Measurements from ENCODE around the gene DGKI. TPM values are rescaled to one million over a fixed set of nuclear protein-coding genes. Genes with fewer than 3 reads are reported as not detected.

DGKI gene
- total and polyA plus RNA-seq, 2 of the 13 experiments (the other 11 are each of a cell fraction or from before 2014, with no cell fraction given), result 0.09 to 0.17 TPM

GRCh38 chr7:137890449-137890921 lies 43.7 kb upstream of the DGKI start:
- BruUV-seq (replicated peaks), result no TSS peak
- TF ChIP-seq NR2C2 (CRISPR knock-in tag; IDR thresholded peaks at IDR 0.05; ENCODE audit: borderline replicate concordance), result no peak
- TF ChIP-seq MAFK (conservative IDR thresholded peaks at IDR 0.05 in 1 of 2, IDR thresholded peaks at IDR 0.05 in 1 of 2; ENCODE audit: low read length in 2 of 2), result no peak
- TF ChIP-seq SOX13 (IDR thresholded peaks at IDR 0.05), result no peak
- no peak for TF ChIP-seq SOX13 (CRISPR knock-in tag; conservative IDR thresholded peaks at IDR 0.05 in 1 of 2, IDR thresholded peaks at IDR 0.05 in 1 of 2)
- TF ChIP-seq ZNF563 (CRISPR knock-in tag; IDR thresholded peaks at IDR 0.05), result no peak
- no peak for TF ChIP-seq MEIS1 (CRISPR knock-in tag; IDR thresholded peaks at IDR 0.05; ENCODE audit: borderline replicate concordance)
- no peak for TF ChIP-seq ZNF296 (CRISPR knock-in tag; conservative IDR thresholded peaks at IDR 0.05)
- TF ChIP-seq, protein P1, sequence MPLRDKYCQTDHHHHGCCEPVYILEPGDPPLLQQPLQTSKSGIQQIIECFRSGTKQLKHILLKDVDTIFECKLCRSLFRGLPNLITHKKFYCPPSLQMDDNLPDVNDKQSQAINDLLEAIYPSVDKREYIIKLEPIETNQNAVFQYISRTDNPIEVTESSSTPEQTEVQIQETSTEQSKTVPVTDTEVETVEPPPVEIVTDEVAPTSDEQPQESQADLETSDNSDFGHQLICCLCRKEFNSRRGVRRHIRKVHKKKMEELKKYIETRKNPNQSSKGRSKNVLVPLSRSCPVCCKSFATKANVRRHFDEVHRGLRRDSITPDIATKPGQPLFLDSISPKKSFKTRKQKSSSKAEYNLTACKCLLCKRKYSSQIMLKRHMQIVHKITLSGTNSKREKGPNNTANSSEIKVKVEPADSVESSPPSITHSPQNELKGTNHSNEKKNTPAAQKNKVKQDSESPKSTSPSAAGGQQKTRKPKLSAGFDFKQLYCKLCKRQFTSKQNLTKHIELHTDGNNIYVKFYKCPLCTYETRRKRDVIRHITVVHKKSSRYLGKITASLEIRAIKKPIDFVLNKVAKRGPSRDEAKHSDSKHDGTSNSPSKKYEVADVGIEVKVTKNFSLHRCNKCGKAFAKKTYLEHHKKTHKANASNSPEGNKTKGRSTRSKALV (CRISPR knock-in tag; IDR thresholded peaks at IDR 0.05), result no peak
- no peak for TF ChIP-seq HIVEP1 (CRISPR knock-in tag; IDR thresholded peaks at IDR 0.05)
- no peak for TF ChIP-seq ZNF550 (CRISPR knock-in tag; IDR thresholded peaks at IDR 0.05; ENCODE audit: borderline replicate concordance)
- no peak for TF ChIP-seq ZNF432 (CRISPR knock-in tag; IDR thresholded peaks at IDR 0.05; ENCODE audit: borderline replicate concordance)
- TF ChIP-seq CHCHD3 (CRISPR knock-in tag; IDR thresholded peaks at IDR 0.05), result no peak
- TF ChIP-seq HES4 (CRISPR knock-in tag; IDR thresholded peaks at IDR 0.05; ENCODE audit: borderline replicate concordance), result no peak
- no peak for TF ChIP-seq THAP11 (CRISPR knock-in tag; IDR thresholded peaks at IDR 0.05)
- TF ChIP-seq ZNF605 (CRISPR knock-in tag; IDR thresholded peaks at IDR 0.05), result no peak
- no peak for TF ChIP-seq ZNF766 (CRISPR knock-in tag; IDR thresholded peaks at IDR 0.05; ENCODE audit: borderline replicate concordance)
- TF ChIP-seq, protein P2, sequence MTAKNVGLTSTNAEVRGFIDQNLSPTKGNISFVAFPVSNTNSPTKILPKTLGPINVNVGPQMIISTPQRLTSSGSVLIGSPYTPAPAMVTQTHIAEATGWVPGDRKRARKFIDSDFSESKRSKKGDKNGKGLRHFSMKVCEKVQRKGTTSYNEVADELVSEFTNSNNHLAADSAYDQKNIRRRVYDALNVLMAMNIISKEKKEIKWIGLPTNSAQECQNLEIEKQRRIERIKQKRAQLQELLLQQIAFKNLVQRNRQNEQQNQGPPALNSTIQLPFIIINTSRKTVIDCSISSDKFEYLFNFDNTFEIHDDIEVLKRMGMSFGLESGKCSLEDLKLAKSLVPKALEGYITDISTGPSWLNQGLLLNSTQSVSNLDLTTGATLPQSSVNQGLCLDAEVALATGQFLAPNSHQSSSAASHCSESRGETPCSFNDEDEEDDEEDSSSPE (CRISPR knock-in tag; IDR thresholded peaks at IDR 0.05), result no peak
- no peak for TF ChIP-seq YEATS4 (CRISPR knock-in tag; IDR thresholded peaks at IDR 0.05; ENCODE audit: borderline replicate concordance)
- no peak for TF ChIP-seq ZNF274 (CRISPR knock-in tag; IDR thresholded peaks at IDR 0.05)
- TF ChIP-seq, protein P3, sequence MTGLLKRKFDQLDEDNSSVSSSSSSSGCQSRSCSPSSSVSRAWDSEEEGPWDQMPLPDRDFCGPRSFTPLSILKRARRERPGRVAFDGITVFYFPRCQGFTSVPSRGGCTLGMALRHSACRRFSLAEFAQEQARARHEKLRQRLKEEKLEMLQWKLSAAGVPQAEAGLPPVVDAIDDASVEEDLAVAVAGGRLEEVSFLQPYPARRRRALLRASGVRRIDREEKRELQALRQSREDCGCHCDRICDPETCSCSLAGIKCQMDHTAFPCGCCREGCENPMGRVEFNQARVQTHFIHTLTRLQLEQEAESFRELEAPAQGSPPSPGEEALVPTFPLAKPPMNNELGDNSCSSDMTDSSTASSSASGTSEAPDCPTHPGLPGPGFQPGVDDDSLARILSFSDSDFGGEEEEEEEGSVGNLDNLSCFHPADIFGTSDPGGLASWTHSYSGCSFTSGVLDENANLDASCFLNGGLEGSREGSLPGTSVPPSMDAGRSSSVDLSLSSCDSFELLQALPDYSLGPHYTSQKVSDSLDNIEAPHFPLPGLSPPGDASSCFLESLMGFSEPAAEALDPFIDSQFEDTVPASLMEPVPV (CRISPR knock-in tag; IDR thresholded peaks at IDR 0.05), result no peak
- no peak overlapping the region for H3K4me2 ChIP-seq (ENCODE audit: low read depth, low read length)
- peak overlapping the region; percentile 45 for H3K27ac ChIP-seq (ENCODE audit: extremely low read length, insufficient read depth, low read length)
- H4K20me1 ChIP-seq (ENCODE audit: insufficient read depth, low read length), result no peaks in the 10 kb centered on the region; the same call in 1 of the 2 replicates
- H3K4me1 ChIP-seq (ENCODE audit: insufficient read depth, low read length), result peaks cover 55% of the 10 kb centered on the region
- H3K4me3 ChIP-seq (replicated peaks in 1 of 3; ENCODE audit: insufficient read depth in 1 of 3, low read depth in 2 of 3, low read length in 3 of 3), result no peak overlapping the region
- CTCF ChIA-PET (ENCODE audit: low intra/inter-chr PET ratio, low total read pairs), result no interaction called here
- WGBS (ENCODE audit: low lambda C conversion rate), result 100% methylated on average over 2 of the region's 3 CpGs
- peaks cover 20 to 72% of the 10 kb centered on the region in 2 experiments for H3K36me3 ChIP-seq (replicated peaks in 1 of 2; ENCODE audit: control insufficient read depth in 1 of 2, insufficient read depth in 2 of 2, low read length in 2 of 2)
- intact Hi-C loops (cut with micrococcal nuclease; ENCODE audit: unreplicated experiment), result loop anchor here (10.0 kb wide), 1 partner anchor 844 kb away; no protein-coding TSS in a partner anchor
- H3K27me3 ChIP-seq (ENCODE audit: control insufficient read depth in 1 of 2, insufficient read depth in 2 of 2, low read length in 2 of 2), result no peaks in the 10 kb centered on the region
- no peak overlapping the region for H2AFZ ChIP-seq (ENCODE audit: low read length)
- H3K79me2 ChIP-seq (ENCODE audit: insufficient read depth, low read length), result peaks cover 14% of the 10 kb centered on the region
- POLR2A ChIA-PET, result no interaction called here
- H3K9ac ChIP-seq (ENCODE audit: insufficient read depth, low read depth, low read length), result no peak overlapping the region
- DNase-seq (ENCODE audit: low spot score) (no peak), ATAC-seq (no peak), FAIRE-seq (no peak)
- H3K9me3 ChIP-seq (ENCODE audit: low read length), result no peaks in the 10 kb centered on the region
- in situ Hi-C loops (cut with HindIII; ENCODE audit: extremely low pct_ligation_motif_present, low pct_unique_long_range_greater_than_20kb), result no loop called here
